Adrenal gland (tissue), 5 donors: Measurements from ENCODE around the gene INPP5A.

Experiments used
- CTCF ChIP-seq, 6 experiments: fragments of 450-650 bp in 4 of 6; fragments of 200-600 bp in 2 of 6; sonication (generic) in 1 of 6; IDR thresholded peaks; 1 replicate in 5 of 6; 2 replicates in 1 of 6; pipeline versions ENCODE4 v1.5.1 to v1.8.0; 2016 to 2021; ENCODE audit warnings: antibody characterized with exemption in 6 of 6, mild to moderate bottlenecking in 2 of 6, moderate library complexity in 1 of 6
- POLR2A ChIP-seq, 2 donors: fragments of 450-650 bp; IDR thresholded peaks; one replicate each; pipeline ENCODE4 v1.6.1; 2017; ENCODE audit warnings: antibody characterized with exemption in 2 of 2, mild to moderate bottlenecking in 2 of 2, moderate library complexity in 1 of 2
- donor health status: DM: no; HTN: no; CAD: no.

GRCh38 chr10:132538790-132539421 is 1.3 kb downstream of the INPP5A start:
- TF ChIP-seq CTCF (IDR thresholded peaks at IDR 0.05), result no peak
- TF ChIP-seq POLR2A (IDR thresholded peaks at IDR 0.05), result no peak
